Fibroblast of skin of right biceps (primary cell): Measurements from ENCODE around the gene NXPH1.

Experiments used
- DNase-seq: peaks from one replicate; pipeline ENCODE4 v3.0.0-alpha.2; 2013

Gene NXPH1

DNA sequence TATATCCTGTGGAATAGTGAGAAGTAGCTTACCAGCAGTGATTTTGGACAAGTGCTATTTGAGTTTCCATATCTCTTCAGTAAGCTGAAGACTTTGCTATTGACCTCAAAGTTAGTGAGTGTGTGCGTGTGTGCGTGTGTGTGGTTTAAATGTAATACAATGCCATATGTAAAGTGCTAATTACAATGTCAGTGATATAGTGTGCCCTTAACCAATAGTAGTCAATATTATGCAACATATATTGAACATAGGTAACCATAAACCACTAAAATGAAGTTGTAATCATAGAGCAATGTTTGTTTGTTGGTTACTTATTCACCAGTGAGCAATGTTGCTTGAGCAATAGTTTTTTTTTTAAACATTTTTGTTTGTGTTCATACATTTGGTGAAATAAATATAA, 309.4 kb downstream of the NXPH1 start:
- no peak for DNase-seq

DNA sequence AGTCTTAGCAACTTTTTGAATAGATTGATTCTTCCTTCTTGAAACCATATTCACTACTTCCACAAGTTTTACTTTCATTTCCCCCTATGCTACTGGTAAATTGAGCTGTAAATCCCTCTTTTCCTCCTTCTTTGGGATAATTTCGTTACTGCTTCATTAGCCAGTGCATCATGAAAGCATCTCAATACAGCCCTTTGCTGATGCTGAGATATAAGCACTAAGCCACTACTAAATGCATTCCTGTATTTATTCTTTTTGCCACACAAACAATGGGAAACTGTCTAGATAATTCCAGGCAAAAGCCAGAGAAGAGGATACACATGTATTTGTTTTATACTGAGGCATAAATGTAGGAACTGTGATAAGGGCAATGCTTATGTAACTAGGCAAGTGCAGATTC, 313.9 kb downstream of the NXPH1 start:
- DNase-seq, result no peak

DNA sequence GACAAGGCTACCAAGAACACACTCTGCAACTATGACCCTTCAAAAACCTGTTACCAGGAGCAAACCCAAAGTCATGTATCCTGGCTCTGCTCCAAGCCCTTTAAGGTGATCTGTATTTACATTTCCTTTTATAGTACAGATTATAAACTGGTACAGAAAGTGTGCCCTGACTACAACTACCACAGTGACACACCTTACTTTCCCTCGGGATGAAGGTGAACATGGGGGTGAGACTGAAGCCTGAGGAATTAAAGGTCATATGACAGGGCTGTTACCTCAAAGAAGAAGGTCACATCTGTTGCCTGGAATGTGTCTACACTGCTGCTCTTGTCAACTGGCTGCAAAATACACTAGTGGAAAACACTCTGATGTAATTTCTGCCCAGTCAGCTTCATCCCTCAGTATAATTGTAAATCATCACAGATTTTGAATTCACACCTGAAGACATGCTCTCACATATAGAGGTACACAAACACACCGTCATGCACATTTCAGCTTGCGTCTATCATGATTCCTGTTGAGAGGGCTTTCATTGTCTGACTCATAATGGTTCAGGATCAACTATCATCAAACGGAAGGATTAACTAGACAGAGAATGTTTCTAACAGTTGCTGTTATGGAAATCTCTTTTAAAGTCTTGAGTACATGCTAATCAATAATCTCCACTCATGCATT, 318.3 kb downstream of the NXPH1 start:
- no peak for DNase-seq

DNA sequence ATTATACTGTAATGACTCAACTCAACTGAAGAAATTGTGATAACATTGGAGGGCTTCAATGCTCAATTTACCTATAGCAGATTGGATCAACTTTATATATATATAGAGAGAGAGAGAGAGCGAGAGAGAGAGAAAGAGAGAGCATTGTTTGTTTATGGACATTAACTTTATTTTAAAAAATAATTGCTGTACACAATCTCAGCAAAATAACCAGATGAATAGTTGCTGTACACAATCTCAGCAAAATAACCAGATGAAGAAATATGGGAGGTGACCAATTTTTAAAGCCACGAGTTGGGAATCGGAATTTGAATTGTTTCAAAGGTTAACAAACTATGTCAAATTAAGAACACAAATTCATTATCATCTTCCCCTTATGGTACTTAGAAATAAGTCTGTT, 319.9 kb downstream of the NXPH1 start:
- no peak for DNase-seq

DNA sequence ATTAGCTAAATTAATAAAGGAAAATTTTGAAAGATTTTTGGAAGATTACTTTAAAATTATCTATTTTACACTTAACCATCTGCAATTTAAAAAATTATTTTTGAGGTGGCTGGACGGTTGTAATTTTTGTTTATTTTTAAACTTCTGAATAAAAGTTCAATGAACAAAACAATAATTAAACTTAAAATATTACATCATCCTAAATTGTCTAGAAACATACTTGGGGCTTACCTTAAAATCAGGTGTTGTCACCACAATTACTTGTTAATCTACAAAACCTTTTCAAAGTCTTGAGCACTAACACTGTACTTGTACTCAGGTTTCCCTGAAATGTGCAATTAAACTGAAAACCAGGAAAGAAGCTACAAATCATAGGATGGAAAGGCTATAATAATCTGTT, 328.3 kb downstream of the NXPH1 start:
- no peak for DNase-seq

DNA sequence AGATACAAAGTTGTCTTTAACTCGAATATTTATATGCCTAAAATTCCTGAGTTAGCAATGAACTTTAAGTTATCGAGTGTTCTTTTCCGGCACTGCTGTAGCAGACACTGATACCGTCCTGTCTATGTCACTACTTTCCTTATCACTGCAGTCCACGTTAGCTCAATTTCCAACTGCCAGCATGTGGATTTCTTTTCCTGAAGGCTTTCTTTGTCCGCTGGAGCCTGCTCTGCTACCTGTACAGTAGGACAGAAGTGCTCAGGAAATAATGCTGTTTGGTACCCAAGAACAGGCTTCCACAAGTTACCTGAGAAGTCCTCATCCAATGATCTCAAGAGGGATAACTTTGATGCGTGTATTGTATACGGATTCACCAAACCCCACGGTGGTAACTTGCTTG, 329.4 kb downstream of the NXPH1 start:
- no peak for DNase-seq

DNA sequence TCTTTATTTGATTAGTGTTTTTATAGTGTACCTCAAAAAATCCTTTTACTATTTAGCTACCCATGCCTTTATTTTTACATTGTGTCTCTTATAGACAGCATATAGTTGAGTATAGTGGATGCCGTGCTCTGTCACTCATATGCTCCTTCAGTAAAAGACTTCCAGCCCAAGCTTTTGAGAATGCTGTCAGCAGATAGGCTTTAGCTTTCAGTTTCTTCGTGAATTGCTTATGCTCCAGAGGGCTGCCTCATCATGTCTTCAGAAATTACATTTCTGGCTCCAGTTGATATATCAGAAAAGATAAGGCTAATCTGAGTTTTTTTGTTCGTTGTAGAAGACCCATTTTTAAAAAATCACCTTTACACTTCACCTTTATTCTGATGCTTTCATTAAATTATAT, 332.0 kb downstream of the NXPH1 start:
- DNase-seq, result no peak

DNA sequence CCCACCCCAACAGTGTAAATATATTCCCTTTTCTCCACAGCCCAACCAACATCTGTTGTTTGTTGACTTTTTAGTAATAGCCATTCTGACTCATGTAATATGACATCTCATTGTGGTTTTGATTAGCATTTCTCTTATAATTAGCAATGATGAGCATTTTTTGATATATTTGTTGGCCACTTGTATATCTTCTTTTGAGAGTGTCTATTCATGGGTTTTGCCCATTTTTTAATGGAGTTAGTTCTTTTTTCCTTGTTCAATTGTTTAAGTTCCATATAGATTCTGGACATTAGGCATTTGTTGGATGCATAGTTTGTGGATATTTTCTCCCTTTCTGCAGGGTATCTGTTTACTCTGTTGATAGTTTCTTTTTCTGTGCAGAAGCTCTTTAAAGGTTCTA, 340.1 kb downstream of the NXPH1 start:
- no peak for DNase-seq

DNA sequence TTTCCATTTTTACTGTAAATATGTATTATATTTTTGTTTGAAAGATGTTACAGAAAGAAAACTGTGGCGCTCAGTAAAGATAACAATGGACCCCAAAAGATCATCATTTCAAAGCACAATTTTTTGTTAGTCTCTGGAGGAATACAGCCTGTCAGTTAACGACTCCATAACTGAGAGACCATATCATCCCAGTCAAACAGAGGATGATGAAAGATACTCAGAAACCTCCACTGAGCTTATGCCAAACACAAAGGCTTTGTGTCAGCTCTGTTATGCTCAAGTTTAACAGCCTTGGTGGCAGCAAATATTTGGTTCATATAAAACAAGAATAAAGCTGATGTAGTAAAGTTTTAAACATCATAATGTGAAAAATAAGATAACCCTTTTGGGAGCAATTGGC, 345.1 kb downstream of the NXPH1 start:
- no peak for DNase-seq

DNA sequence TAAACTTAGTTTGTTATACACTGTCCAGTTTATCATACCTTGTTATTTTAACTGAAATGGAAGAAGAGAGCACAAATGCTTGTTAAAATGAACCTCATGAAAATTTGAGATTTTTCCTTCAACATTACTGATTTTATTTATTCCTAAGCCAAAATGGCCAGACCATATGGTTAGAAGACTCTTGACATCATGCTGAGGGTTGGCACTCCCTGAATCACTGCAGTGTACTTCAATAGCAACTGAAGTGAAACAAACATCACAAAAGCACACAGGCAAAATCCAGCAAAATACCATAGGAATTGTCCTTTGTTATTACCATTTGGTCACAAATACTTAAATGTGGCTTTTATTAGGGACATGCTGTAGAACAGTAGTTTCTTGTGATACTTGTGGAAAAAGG, 347.8 kb downstream of the NXPH1 start:
- DNase-seq, result no peak

DNA sequence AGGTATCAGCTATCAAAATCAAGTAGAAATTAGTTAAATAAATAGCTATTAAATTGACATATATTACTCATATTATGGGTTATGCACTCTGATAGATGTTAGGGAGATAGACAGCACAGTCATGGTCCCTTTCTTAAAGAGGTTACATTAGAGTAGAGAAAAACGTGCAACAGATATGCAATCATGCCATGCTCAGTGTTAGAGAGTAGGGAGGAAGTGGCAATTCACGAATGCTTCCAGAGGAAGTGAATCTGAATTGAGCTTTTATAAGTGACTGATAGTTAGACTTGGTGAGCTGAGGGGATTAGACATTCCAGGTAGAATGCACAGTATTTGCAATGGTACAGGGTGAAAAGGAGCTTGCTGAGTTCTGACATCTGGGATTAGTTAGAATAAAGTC, 349.8 kb downstream of the NXPH1 start:
- no peak for DNase-seq

DNA sequence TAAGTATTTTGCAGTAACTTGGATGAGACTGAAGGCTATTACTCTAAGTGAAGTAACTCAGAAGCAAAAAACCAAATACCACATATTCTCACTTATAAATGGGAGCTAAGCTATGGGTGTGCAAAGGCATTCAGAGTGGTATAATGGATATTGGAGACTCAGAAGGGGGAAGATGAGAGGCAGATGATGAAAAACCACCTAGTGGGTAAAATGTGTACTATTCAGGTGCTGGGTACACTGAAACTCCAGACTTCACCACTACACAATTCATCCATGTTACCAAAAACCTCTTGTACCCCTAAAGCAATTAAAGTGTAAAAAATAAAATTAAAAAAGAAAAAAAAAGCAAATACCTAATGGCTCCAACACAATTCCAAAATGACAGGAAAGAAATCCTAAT, 351.7 kb downstream of the NXPH1 start:
- DNase-seq, result no peak

DNA sequence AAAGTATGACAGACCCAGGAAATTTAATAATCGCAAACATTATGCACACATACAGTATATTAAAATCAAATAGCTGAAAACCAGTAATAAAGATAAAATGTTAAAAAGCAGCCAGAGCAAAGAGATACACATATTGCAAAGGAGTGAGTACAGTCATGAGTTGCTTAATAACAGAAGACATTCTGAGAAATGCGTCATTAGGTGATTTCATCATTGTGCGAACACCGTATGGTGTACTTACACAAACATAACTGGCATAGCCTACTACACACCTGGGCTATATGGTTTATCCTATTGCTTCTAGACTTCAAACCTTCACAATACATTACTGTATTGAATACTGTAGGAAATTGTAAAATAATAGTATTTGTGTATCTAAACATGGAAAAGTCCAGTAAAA, 367.6 kb downstream of the NXPH1 start:
- DNase-seq, result no peak
